H1 (cell line): Measurements from ENCODE around the gene MYH7. TPM values are rescaled to one million over a fixed set of nuclear protein-coding genes. Genes with fewer than 3 reads are reported as not detected.

Source experiments
- CTCF ChIA-PET: fragments of 300-600 bp; sonication (Branson Sonifier 250); formaldehyde crosslinking; loops from one replicate; lab custom pipeline; 2021; ENCODE audit not compliant: partially characterized antibody; lab: Charles Lee
- POLR2A ChIA-PET: fragments of 300-600 bp; sonication (Branson Sonifier 250); formaldehyde crosslinking; loops from one replicate; lab custom pipeline; 2021; ENCODE audit warnings: inconsistent platforms; ENCODE audit not compliant: partially characterized antibody; lab: Charles Lee
- DNase-seq, 2 experiments: peaks; one replicate each; pipeline versions ENCODE4 v3.0.0 to v3.0.0-alpha.2; 2010 to 2022; ENCODE audit warnings: low spot score in 2 of 2, low read depth in 1 of 2, mixed read lengths in 1 of 2
- FAIRE-seq: peaks from 2 replicates; lab custom pipeline; 2011; peaks lifted over from hg19 to GRCh38; lab: Jason Lieb, UNC
- H2AFZ ChIP-seq: 2 replicates; pipeline ENCODE4 v1.8.1; 2012; ENCODE audit warnings: low read length, inconsistent platforms
- H2AK5ac ChIP-seq: 2 replicates; pipeline ENCODE4 v1.6.1; 2013; ENCODE audit warnings: low read depth, low read length
- H2BK120ac ChIP-seq: replicated peaks from 2 replicates; pipeline ENCODE3; 2013; ENCODE audit warnings: low read depth, low read length, inconsistent platforms
- H2BK12ac ChIP-seq: 2 replicates; pipeline ENCODE4 v1.6.1; 2013; ENCODE audit warnings: low read depth, low read length
- H2BK15ac ChIP-seq: 2 replicates; pipeline ENCODE4 v1.6.1; 2013; ENCODE audit warnings: low read length
- H2BK20ac ChIP-seq: 2 replicates; pipeline ENCODE4 v1.6.1; 2013; ENCODE audit warnings: low read length
- H2BK5ac ChIP-seq: 2 replicates; pipeline ENCODE4 v1.6.1; 2013; ENCODE audit warnings: low read depth, low read length
- H3K14ac ChIP-seq: 2 replicates; pipeline ENCODE4 v1.6.1; 2013; ENCODE audit warnings: inconsistent platforms; ENCODE audit not compliant: insufficient read length
- H3K18ac ChIP-seq: 2 replicates; pipeline ENCODE4 v1.6.1; 2013; ENCODE audit warnings: low read length; ENCODE audit errors: extremely low read depth
- H3K23ac ChIP-seq: 2 replicates; pipeline ENCODE4 v1.6.1; 2013; ENCODE audit warnings: inconsistent platforms; ENCODE audit not compliant: insufficient read length
- H3K23me2 ChIP-seq: 2 replicates; pipeline ENCODE4 v1.6.1; 2013; ENCODE audit warnings: low read depth, low read length
- H3K27ac ChIP-seq: 2 replicates; pipeline ENCODE4 v1.6.1; 2011; ENCODE audit warnings: low read depth, low read length, inconsistent platforms
- H3K27me3 ChIP-seq, 4 experiments: replicated peaks in 1 of 4; 1 replicate in 1 of 4; 2 replicates in 3 of 4; pipeline versions ENCODE4 v1.6.1 to v1.8.1; 2011 to 2013; ENCODE audit warnings: low read length in 3 of 4, mild to moderate bottlenecking in 3 of 4, inconsistent platforms in 2 of 4, mixed read lengths in 2 of 4, moderate library complexity in 1 of 4; ENCODE audit not compliant: control insufficient read depth in 3 of 4, insufficient read depth in 3 of 4; ENCODE audit errors: extremely low read depth in 1 of 4
- H3K36me3 ChIP-seq, 4 experiments: 2 replicates each; pipeline versions ENCODE4 v1.6.1 to v1.8.1; 2011 to 2013; ENCODE audit warnings: mild to moderate bottlenecking in 4 of 4, low read length in 3 of 4, moderate library complexity in 2 of 4, control low read depth in 1 of 4, inconsistent platforms in 1 of 4; ENCODE audit not compliant: insufficient read depth in 4 of 4, control insufficient read depth in 2 of 4
- H3K4ac ChIP-seq: replicated peaks from 2 replicates; pipeline ENCODE3; 2013; ENCODE audit warnings: low read length, low read depth, mixed read lengths, inconsistent platforms; ENCODE audit not compliant: insufficient read length
- H3K4me1 ChIP-seq, 4 experiments: replicated peaks in 1 of 4; 1 replicate in 1 of 4; 2 replicates in 3 of 4; pipeline versions ENCODE4 v1.6.1 to v1.8.1; 2011 to 2013; ENCODE audit warnings: low read length in 3 of 4, inconsistent platforms in 2 of 4, mixed read lengths in 1 of 4; ENCODE audit not compliant: insufficient read depth in 4 of 4, control insufficient read depth in 3 of 4
- H3K4me2 ChIP-seq, 2 experiments: 2 replicates each; pipeline versions ENCODE4 v1.6.1 to v1.8.1; 2011 to 2013; ENCODE audit warnings: low read depth in 2 of 2, low read length in 2 of 2, control low read depth in 1 of 2, inconsistent platforms in 1 of 2, mild to moderate bottlenecking in 1 of 2; ENCODE audit not compliant: insufficient read depth in 1 of 2
- H3K4me3 ChIP-seq, 4 experiments: fragments of 200-600, 300-600 bp in 1 of 4; sonication (generic), shearing (Covaris generic), sonication (Bioruptor Twin) in 1 of 4; 2 replicates each; pipeline versions ENCODE4 v1.5.1 to v1.8.1; 2011 to 2016; ENCODE audit warnings: low read length in 4 of 4, low read depth in 3 of 4, control low read depth in 2 of 4, inconsistent platforms in 2 of 4, mild to moderate bottlenecking in 2 of 4, mixed read lengths in 1 of 4, moderate library complexity in 1 of 4; ENCODE audit not compliant: insufficient read depth in 2 of 4; ENCODE audit errors: extremely low read depth in 1 of 4
- H3K56ac ChIP-seq: replicated peaks from 2 replicates; pipeline ENCODE3; 2013; ENCODE audit warnings: low read depth, mild to moderate bottlenecking, mixed read lengths, low read length, inconsistent platforms; ENCODE audit not compliant: insufficient read length
- H3K79me1 ChIP-seq: 2 replicates; pipeline ENCODE4 v1.6.1; 2013; ENCODE audit warnings: low read depth, low read length, control low read depth
- H3K79me2 ChIP-seq, 2 experiments: 2 replicates each; pipeline versions ENCODE4 v1.6.1 to v1.8.1; 2012 to 2013; ENCODE audit warnings: low read length in 2 of 2, mild to moderate bottlenecking in 2 of 2, inconsistent platforms in 1 of 2; ENCODE audit not compliant: insufficient read depth in 2 of 2, control insufficient read depth in 1 of 2
- H3K9ac ChIP-seq, 4 experiments: replicated peaks in 1 of 4; 1 replicate in 1 of 4; 2 replicates in 3 of 4; pipeline versions ENCODE4 v1.6.1 to v1.8.1; 2011 to 2013; ENCODE audit warnings: low read depth in 3 of 4, low read length in 3 of 4, control low read depth in 2 of 4, mild to moderate bottlenecking in 2 of 4, moderate library complexity in 2 of 4, inconsistent platforms in 1 of 4; ENCODE audit errors: extremely low read depth in 1 of 4
- H3K9me3 ChIP-seq, 2 experiments: 2 replicates each; pipeline versions ENCODE4 v1.6.1 to v1.8.1; 2012 to 2013; ENCODE audit warnings: mild to moderate bottlenecking in 2 of 2, moderate library complexity in 2 of 2, control low read depth in 1 of 2, inconsistent platforms in 1 of 2, low read depth in 1 of 2, low read length in 1 of 2, mixed read lengths in 1 of 2; ENCODE audit not compliant: insufficient read depth in 2 of 2
- H4K20me1 ChIP-seq, 2 experiments: replicated peaks in 1 of 2; 2 replicates each; pipeline versions ENCODE3 to v1.8.1; 2011 to 2013; ENCODE audit warnings: inconsistent platforms in 2 of 2, low read length in 2 of 2, mild to moderate bottlenecking in 1 of 2; ENCODE audit not compliant: insufficient read depth in 2 of 2, control insufficient read depth in 1 of 2
- H4K5ac ChIP-seq: 2 replicates; pipeline ENCODE4 v1.6.1; 2013; ENCODE audit warnings: low read length, low read depth, mixed read lengths, inconsistent platforms; ENCODE audit not compliant: insufficient read length
- H4K8ac ChIP-seq: 2 replicates; pipeline ENCODE4 v1.8.0; 2013; ENCODE audit warnings: mild to moderate bottlenecking, moderate library complexity, low read length, inconsistent platforms; ENCODE audit not compliant: insufficient read depth; ENCODE audit errors: extremely low read depth
- H4K91ac ChIP-seq: replicated peaks from 2 replicates; pipeline ENCODE3; 2013; ENCODE audit warnings: low read length, mixed read lengths, inconsistent platforms; ENCODE audit not compliant: insufficient read length
- CTCF ChIP-seq, 3 experiments: IDR thresholded peaks; 1 replicate in 2 of 3; 2 replicates in 1 of 3; pipeline versions ENCODE4 v1.5.1 to v1.6.1; 2011; ENCODE audit warnings: low read length in 3 of 3, mild to moderate bottlenecking in 3 of 3, inconsistent platforms in 2 of 3, low read depth in 1 of 3, moderate library complexity in 1 of 3; ENCODE audit not compliant: insufficient read depth in 1 of 3; ENCODE audit errors: control extremely low read depth in 1 of 3
- JUND ChIP-seq: IDR thresholded peaks from 2 replicates; pipeline ENCODE4 v1.6.1; 2011; ENCODE audit warnings: mild to moderate bottlenecking, improper control_type of control experiment, low read length
- RAD21 ChIP-seq, 2 experiments: IDR thresholded peaks in 1 of 2; conservative IDR thresholded peaks in 1 of 2; 2 replicates each; pipeline ENCODE4 v1.6.1; 2011; ENCODE audit warnings: low read depth in 2 of 2, low read length in 2 of 2, improper control_type of control experiment in 1 of 2, inconsistent platforms in 1 of 2, mild to moderate bottlenecking in 1 of 2, moderate library complexity in 1 of 2
- WGBS, 2 experiments: shearing (Covaris generic) in 1 of 2; methylation state at CpG; one replicate each; pipeline versions ENCODE4 v1.1.6 to v1.1.7; 2013 to 2015; ENCODE audit warnings: low lambda C conversion rate in 2 of 2, mixed read lengths in 2 of 2, inconsistent platforms in 1 of 2, low coverage in 1 of 2, missing lambda C conversion rate in 1 of 2; ENCODE audit not compliant: insufficient replicate concordance in 2 of 2, insufficient coverage in 1 of 2, insufficient read length in 1 of 2; ENCODE audit errors: extremely low coverage in 1 of 2, missing lambda C conversion rate in 1 of 2; 5-methylcytosine and 5-hydroxymethylcytosine counted together
- polyA plus RNA-seq, 7 experiments: library from polyadenylated mRNA; depleted of rRNA in 3 of 7; stranded (reverse) in 5 of 7; unstranded in 2 of 7; fragments of >200 nt in 5 of 7; fragments of 200-250 nt in 2 of 7; gene quantifications; 1 replicate in 5 of 7; 2 replicates in 1 of 7; 4 replicates in 1 of 7; pipeline versions ENCODE4 v1.2.1 to v1.2.3, GENCODE V29; 2011 to 2013; ENCODE audit warnings: missing spikeins in 2 of 7, mixed read lengths in 2 of 7
- total RNA-seq: library from RNA; stranded (reverse); fragmentation: NEBNext Ultra II Directional; extraction: Animal tissue kit (Norgen Biotek cat#: 25700); gene quantifications from 2 replicates; pipeline ENCODE4 v1.2.1, GENCODE V29; 2021

The MYH7 gene
- total and polyA plus RNA-seq, 2 of the 8 experiments (the other 6 are each of a cell fraction or from before 2014, with no cell fraction given), result not detected

- CTCF ChIA-PET, result interaction anchor here (0.6 to 26.8 kb wide), 18 partner anchors 8 to 346 kb away, joined by 3 to 2092 read pairs (median 4); partner anchors contain the start of genes AP1G2, MYH7, THTPA and ZFHX2
- no peak overlapping the region for H2BK15ac ChIP-seq
- H3K4me2 ChIP-seq, result no peak overlapping the region
- no peak overlapping the region for H2BK120ac ChIP-seq
- no peak overlapping the region for H2AFZ ChIP-seq
- POLR2A ChIA-PET, result interaction anchor here (0.6 to 22.8 kb wide), 15 partner anchors 7 to 463 kb away, joined by 3 to 944 read pairs (median 4); partner anchors contain the start of genes AP1G2, THTPA and ZFHX2
- no peak overlapping the region for H3K23ac ChIP-seq
- peaks cover 1% of the 10 kb centered on the region; the same call in 1 of the 2 replicates for H3K23me2 ChIP-seq
- H3K14ac ChIP-seq, result no peak overlapping the region
- FAIRE-seq, result no peak
- no peak overlapping the region for H3K27ac ChIP-seq
- H3K18ac ChIP-seq, result no peak overlapping the region
- no peak overlapping the region for H4K8ac ChIP-seq
- no peak overlapping the region for H2BK20ac ChIP-seq
- no peak overlapping the region for H2AK5ac ChIP-seq
- 58 to 100% methylated on average over 1 to 5 of the region's 5 CpGs for WGBS, 2 experiments
- H3K4ac ChIP-seq, result no peak overlapping the region
- H3K27me3 ChIP-seq, result no peaks in the 10 kb centered on the region
- H4K5ac ChIP-seq, result no peak overlapping the region
- H3K9ac ChIP-seq, result no peak overlapping the region
- H3K79me2 ChIP-seq, result no peaks in the 10 kb centered on the region
- H3K36me3 ChIP-seq, result peaks cover 17 to 41% (median 37%) of the 10 kb centered on the region in 4 experiments
- DNase-seq, result peak in 1 of 2 experiments; percentile 56
- no peak overlapping the region for H3K4me3 ChIP-seq
- H4K91ac ChIP-seq, result no peak overlapping the region
- TF ChIP-seq RAD21 (IDR thresholded peaks at IDR 0.05 in 1 of 2, conservative IDR thresholded peaks at IDR 0.05 in 1 of 2; ENCODE audit: low read depth in 2 of 2, low read length in 2 of 2) (peak; percentile 82 to 85), CTCF (IDR thresholded peaks at IDR 0.05; ENCODE audit: control extremely low read depth in 1 of 3, insufficient read depth in 1 of 3, low read depth in 1 of 3, low read length in 3 of 3) (peak in 2 of 3 experiments; percentile 63 to 70; a peak in 3 of 4 replicates), JUND (no peak)
- H3K9me3 ChIP-seq, result no peaks in the 10 kb centered on the region
- H4K20me1 ChIP-seq, result peaks cover 0 to 2% of the 10 kb centered on the region in 2 experiments
- H2BK5ac ChIP-seq, result no peak overlapping the region
- no peak overlapping the region for H3K56ac ChIP-seq
- H3K79me1 ChIP-seq, result no peaks in the 10 kb centered on the region
- H2BK12ac ChIP-seq, result no peak overlapping the region
- peaks cover 2 to 15% (median 12%) of the 10 kb centered on the region in 4 experiments; a peak in 5 of 7 replicates for H3K4me1 ChIP-seq
Measured at GRCh38 chr14:23478109-23478759, 42.8 kb upstream of the MYH7 start.
